Nephron progenitor cell (in vitro differentiated cells): ENCODE results near the gene NR3C2.

Experiments
- DNase-seq: peaks from one replicate; pipeline ENCODE4 v3.0.0; 2021
- H3K27ac Mint-ChIP-seq: 2 replicates; pipeline ENCODE4 v1.8.0; 2021; ENCODE audit warnings: mild to moderate bottlenecking, moderate library complexity, mixed read lengths
- H3K27me3 Mint-ChIP-seq: 2 replicates; pipeline ENCODE4 v1.8.0; 2021; ENCODE audit warnings: mild to moderate bottlenecking, low read depth, mixed read lengths; ENCODE audit not compliant: poor library complexity
- H3K36me3 Mint-ChIP-seq: 2 replicates; pipeline ENCODE4 v1.8.0; 2021; ENCODE audit warnings: low read depth, mixed read lengths
- H3K4me1 Mint-ChIP-seq: 2 replicates; pipeline ENCODE4 v1.8.0; 2021; ENCODE audit warnings: mixed read lengths
- H3K4me3 Mint-ChIP-seq: 2 replicates; pipeline ENCODE4 v1.8.0; 2021; ENCODE audit warnings: mild to moderate bottlenecking, moderate library complexity, mixed read lengths
- H3K9me3 Mint-ChIP-seq: 2 replicates; pipeline ENCODE4 v1.8.0; 2021; ENCODE audit warnings: mild to moderate bottlenecking, moderate library complexity, mixed read lengths
- CTCF ChIP-seq: fragments of 200-600 bp; sonication (generic); IDR thresholded peaks from 2 replicates; pipeline ENCODE4 v1.5.0; 2021; ENCODE audit warnings: antibody characterized with exemption

Gene NR3C2

GRCh38 chr4:148375584-148375983 is 66.6 kb downstream of the NR3C2 start:
- Mint-ChIP-seq H3K4me1 (no peaks in the 10 kb centered on the region), H3K9me3 (no peaks in the 10 kb centered on the region), H3K27ac (no peak overlapping the region), H3K36me3 (no peaks in the 10 kb centered on the region), H3K4me3 (no peak overlapping the region), H3K27me3 (peaks cover 7% of the 10 kb centered on the region)
- TF ChIP-seq CTCF, result no peak
- DNase-seq, result no peak

- Mint-ChIP-seq H3K4me1 (peaks cover 9% of the 10 kb centered on the region), H3K27me3 (peaks cover 4% of the 10 kb centered on the region), H3K27ac (no peak overlapping the region), H3K4me3 (no peak overlapping the region), H3K9me3 (no peaks in the 10 kb centered on the region), H3K36me3 (no peaks in the 10 kb centered on the region)
- no peak for DNase-seq
- no peak for TF ChIP-seq CTCF
Measured at GRCh38 chr4:148373093-148373492, 69.1 kb downstream of the NR3C2 start.

- no peak for TF ChIP-seq CTCF
- Mint-ChIP-seq H3K4me3 (no peak overlapping the region), H3K4me1 (peaks cover 9% of the 10 kb centered on the region), H3K36me3 (no peaks in the 10 kb centered on the region), H3K27me3 (no peaks in the 10 kb centered on the region), H3K27ac (no peak overlapping the region), H3K9me3 (no peaks in the 10 kb centered on the region)
- DNase-seq, result no peak
Measured at GRCh38 chr4:148369919-148370318, 72.3 kb downstream of the NR3C2 start.

- TF ChIP-seq CTCF, result no peak
- Mint-ChIP-seq H3K27ac (no peak overlapping the region), H3K27me3 (no peaks in the 10 kb centered on the region), H3K4me1 (peaks cover 9% of the 10 kb centered on the region), H3K36me3 (no peaks in the 10 kb centered on the region), H3K9me3 (peaks cover 3% of the 10 kb centered on the region), H3K4me3 (no peak overlapping the region)
- DNase-seq, result no peak
Measured at GRCh38 chr4:148367756-148368155, 74.5 kb downstream of the NR3C2 start.

- Mint-ChIP-seq H3K27me3 (peaks cover 4% of the 10 kb centered on the region), H3K4me1 (peaks cover 9% of the 10 kb centered on the region), H3K9me3 (peaks cover 3% of the 10 kb centered on the region), H3K4me3 (no peak overlapping the region), H3K27ac (no peak overlapping the region), H3K36me3 (no peaks in the 10 kb centered on the region)
- TF ChIP-seq CTCF, result no peak
- DNase-seq, result no peak
Measured at GRCh38 chr4:148366251-148366650, 76.0 kb downstream of the NR3C2 start.

- Mint-ChIP-seq H3K27ac (no peak overlapping the region), H3K36me3 (no peaks in the 10 kb centered on the region), H3K4me3 (no peak overlapping the region), H3K4me1 (peaks cover 2% of the 10 kb centered on the region), H3K9me3 (peaks cover 3% of the 10 kb centered on the region), H3K27me3 (peaks cover 4% of the 10 kb centered on the region)
- TF ChIP-seq CTCF, result no peak
- DNase-seq, result no peak
Measured at GRCh38 chr4:148364525-148364924, 77.7 kb downstream of the NR3C2 start.
